K562 (cell line): ENCODE measurements around the gene IMPG2. TPM values are rescaled to one million over a fixed set of nuclear protein-coding genes. Genes with fewer than 3 reads are reported as not detected.
A peak's percentile ranks its signal among the peaks of the same experiment; 100 is the strongest.

Experiments used
- ATAC-seq: fragments of 200-7000 bp; cut with Tn5 transposase; 3 replicates; pipeline ENCODE4 v1.9.1; 2020; ENCODE audit warnings: moderate library complexity
- BruUV-seq: library from RNA; stranded (reverse); fragments of 400-500 nt; replicated peaks from 2 replicates; lab custom pipeline; 2021; lab: Mats Ljungman, UMichigan
- CTCF ChIA-PET: fragments of 300-600 bp; formaldehyde crosslinking; extraction: SDS; loops from one replicate; lab custom pipeline; 2021; ENCODE audit warnings: low intra/inter-chr PET ratio; lab: Yijun Ruan, JAX
- POLR2A ChIA-PET: fragments of 300-600, 350-650 bp; sonication (Branson Sonifier 250); formaldehyde crosslinking; extraction: SDS; loops from one replicate; lab custom pipeline; 2021; ENCODE audit warnings: antibody characterized with exemption, inconsistent platforms; lab: Yijun Ruan, JAX
- DNase-seq, 4 experiments: peaks; one replicate each; pipeline versions ENCODE4 v3.0.0 to v3.0.0-alpha.2; 2011 to 2018; ENCODE audit warnings: low spot score in 3 of 4, mixed read lengths in 3 of 4; ENCODE audit errors: extremely low read depth in 1 of 4
- FAIRE-seq: peaks from 2 replicates; lab custom pipeline; 2011; peaks lifted over from hg19 to GRCh38; lab: Jason Lieb, UNC
- H2AFZ ChIP-seq: 2 replicates; pipeline ENCODE4 v1.6.0; 2011; ENCODE audit warnings: low read depth, low read length, control low read depth, inconsistent platforms
- H3K27ac ChIP-seq: fragments of 200-600 bp; 3 replicates; pipeline ENCODE4 v1.8.0; 2011; ENCODE audit warnings: low read depth, mild to moderate bottlenecking, control low read depth, inconsistent platforms, low read length, moderate library complexity, mixed read lengths; ENCODE audit errors: extremely low read depth
- H3K27me3 ChIP-seq, 2 experiments: fragments of 300-600 bp in 1 of 2; 2 replicates in 1 of 2; 3 replicates in 1 of 2; pipeline versions ENCODE4 v1.6.0 to v1.8.0; 2011; ENCODE audit warnings: inconsistent platforms in 2 of 2, low read length in 2 of 2, mild to moderate bottlenecking in 1 of 2, mixed read lengths in 1 of 2, moderate library complexity in 1 of 2; ENCODE audit not compliant: control insufficient read depth in 2 of 2, insufficient read depth in 2 of 2
- H3K36me3 ChIP-seq: fragments of 300-600 bp; 3 replicates; pipeline ENCODE4 v1.8.0; 2011; ENCODE audit warnings: mild to moderate bottlenecking, low read length, inconsistent platforms; ENCODE audit not compliant: control insufficient read depth, insufficient read depth
- H3K4me1 ChIP-seq, 2 experiments: fragments of 200-600 bp in 1 of 2; replicated peaks in 1 of 2; 2 replicates in 1 of 2; 3 replicates in 1 of 2; pipeline versions ENCODE4 v1.5.1 to v1.8.0; 2011; ENCODE audit warnings: inconsistent platforms in 2 of 2, low read length in 2 of 2, mild to moderate bottlenecking in 1 of 2, mixed read lengths in 1 of 2, moderate library complexity in 1 of 2; ENCODE audit not compliant: control insufficient read depth in 2 of 2, insufficient read depth in 2 of 2
- H3K4me2 ChIP-seq: 2 replicates; pipeline ENCODE4 v1.6.1; 2011; ENCODE audit warnings: low read length, control low read depth, inconsistent platforms, mixed read lengths; ENCODE audit not compliant: insufficient read depth
- H3K4me3 ChIP-seq: fragments of 200-600 bp; sonication (generic), shearing (Covaris generic); 2 replicates; pipeline ENCODE4 v1.5.1; 2016; ENCODE audit warnings: control low read depth, inconsistent platforms
- H3K79me2 ChIP-seq: fragments of 200-600 bp; 3 replicates; pipeline ENCODE4 v1.8.0; 2011; ENCODE audit warnings: low read length, inconsistent platforms; ENCODE audit not compliant: control insufficient read depth, insufficient read depth
- H3K9ac ChIP-seq, 2 experiments: 2 replicates each; pipeline versions ENCODE4 v1.6.0 to v1.6.1; 2011; ENCODE audit warnings: low read depth in 2 of 2, low read length in 2 of 2, control low read depth in 1 of 2, inconsistent platforms in 1 of 2, mild to moderate bottlenecking in 1 of 2, mixed read lengths in 1 of 2; ENCODE audit not compliant: insufficient read depth in 1 of 2
- H3K9me1 ChIP-seq: one replicate; pipeline ENCODE4 v1.6.0; 2011; ENCODE audit warnings: inconsistent platforms, mild to moderate bottlenecking, low read length, moderate library complexity; ENCODE audit not compliant: control insufficient read depth, insufficient read depth
- H3K9me3 ChIP-seq: replicated peaks from 2 replicates; pipeline ENCODE4 v1.5.1; 2011; ENCODE audit warnings: low read depth, low read length, inconsistent platforms; ENCODE audit not compliant: control insufficient read depth, insufficient read depth
- H4K20me1 ChIP-seq: replicated peaks from 2 replicates; pipeline ENCODE4 v1.6.1; 2011; ENCODE audit warnings: low read length, inconsistent platforms, mixed read lengths; ENCODE audit not compliant: control insufficient read depth, insufficient read depth
- BRD4 ChIP-seq: fragments of 200-600 bp; sonication (generic); IDR thresholded peaks from 2 replicates; pipeline ENCODE4 v1.6.1; 2017; ENCODE audit warnings: inconsistent platforms
- CBFA2T3 ChIP-seq: fragments of 450-650 bp; IDR thresholded peaks from 2 replicates; pipeline ENCODE4 v1.6.1; 2017
- CBX2 ChIP-seq: fragments of 200-600 bp; sonication (generic); IDR thresholded peaks from one replicate; pipeline ENCODE4 v1.6.1; 2012; ENCODE audit warnings: mild to moderate bottlenecking, low read length, inconsistent platforms; ENCODE audit not compliant: insufficient read depth, poor library complexity, severe bottlenecking
- EGR1 ChIP-seq: fragments of 450-650 bp; conservative IDR thresholded peaks from 2 replicates; pipeline ENCODE4 v1.6.1; 2017; ENCODE audit warnings: mild to moderate bottlenecking
- NFE2L1 ChIP-seq: fragments of 450-650 bp; IDR thresholded peaks from 2 replicates; pipeline ENCODE4 v1.6.1; 2016; ENCODE audit warnings: missing genetic modification characterization, low read depth, mild to moderate bottlenecking, missing compliant biosample characterization, moderate library complexity, borderline replicate concordance
- SRF ChIP-seq, 2 experiments: fragments of 250-450, 450-650 bp in 1 of 2; sonication (Bioruptor Pico) in 1 of 2; sonication (generic) in 1 of 2; formaldehyde crosslinking; IDR thresholded peaks; 2 replicates each; pipeline versions ENCODE4 v1.5.0 to v1.5.1; 2020 to 2022; ENCODE audit warnings: mild to moderate bottlenecking in 1 of 2, missing genetic modification reagents in 1 of 2
- ZNF165 ChIP-seq: fragments of 250-450 bp; sonication (Bioruptor Pico); IDR thresholded peaks from 2 replicates; pipeline ENCODE4 v1.4.0; 2020; ENCODE audit warnings: borderline replicate concordance
- ZNF551 ChIP-seq: fragments of 250-450 bp; sonication (Bioruptor Pico); IDR thresholded peaks from 2 replicates; pipeline ENCODE4 v1.5.0; 2021; ENCODE audit warnings: mild to moderate bottlenecking, moderate library complexity
- ZNF668 ChIP-seq: fragments of 250-450 bp; sonication (Bioruptor Pico); IDR thresholded peaks from 2 replicates; pipeline ENCODE4 v1.8.0; 2022; ENCODE audit warnings: mild to moderate bottlenecking, inconsistent platforms
- ZNF77 ChIP-seq: fragments of 250-450 bp; sonication (Bioruptor Pico); IDR thresholded peaks from 2 replicates; pipeline ENCODE4 v1.5.0; 2020
- WGBS: fragments of 100-300 bp; shearing (Covaris generic); methylation state at CpG from one replicate; pipeline ENCODE4 v1.1.6; 2016; ENCODE audit warnings: low coverage, mixed read lengths; ENCODE audit not compliant: insufficient coverage; ENCODE audit errors: missing lambda C conversion rate; 5-methylcytosine and 5-hydroxymethylcytosine counted together
- in situ Hi-C: fragments of 300-500 bp; cut with MboI; formaldehyde crosslinking; loops from 4 replicates; pipeline ENCODE4 v1.15.0; 2018; ENCODE audit warnings: inconsistent platforms, mixed read lengths
- intact Hi-C: fragments of 100-400 bp; cut with micrococcal nuclease; formaldehyde crosslinking; loops from 2 replicates; pipeline ENCODE4 v1.14.2; 2022
- polyA plus RNA-seq, 8 experiments: library from polyadenylated mRNA; depleted of rRNA in 4 of 8; stranded (reverse) in 5 of 8; unstranded in 3 of 8; fragments of >200 nt; fragmentation: Nextera tagmentation in 2 of 8; fragmentation: Illumina TruSeq in 1 of 8; extraction: Ambion mirVana in 2 of 8; extraction: Trizol in 1 of 8; gene quantifications; 2 replicates each; pipeline versions ENCODE4 v1.2.1 to v1.2.3, GENCODE V29; 2011 to 2014; ENCODE audit warnings: inconsistent platforms in 1 of 8, missing spikeins in 1 of 8
- total RNA-seq, 7 experiments: library from RNA; depleted of rRNA in 6 of 7; stranded (reverse); fragments of >200 nt in 6 of 7; fragmentation: Illumina TruSeq in 2 of 7; extraction: Trizol in 2 of 7; gene quantifications; 2 replicates each; pipeline versions ENCODE4 v1.2.1 to v1.2.3, GENCODE V29; 2011 to 2021; ENCODE audit warnings: low replicate concordance in 1 of 7

Gene IMPG2
- total and polyA plus RNA-seq, 9 of the 15 experiments (the other 6 are each of a cell fraction or from before 2014, with no cell fraction given), result 0.04 to 0.36 (median 0.09) TPM

- H3K9me1 ChIP-seq, result no peaks in the 10 kb centered on the region
- H3K27me3 ChIP-seq, result no peaks in the 10 kb centered on the region
- intact Hi-C loops, result no loop called here
- in situ Hi-C loops, result loop anchor here (10.0 kb wide), 1 partner anchor 114 kb away; no protein-coding TSS in a partner anchor
- DNase-seq (no peak), FAIRE-seq (no peak), ATAC-seq (no peak)
- BruUV-seq, result no TSS peak
- H4K20me1 ChIP-seq, result no peaks in the 10 kb centered on the region
- H2AFZ ChIP-seq, result no peak overlapping the region
- ChIA-PET POLR2A (interaction anchor here (0.6 kb wide), 1 partner anchor 895 kb away, joined by 3 read pairs; no protein-coding TSS in a partner anchor), CTCF (no interaction called here)
- H3K9me3 ChIP-seq, result no peaks in the 10 kb centered on the region
- H3K4me2 ChIP-seq, result no peak overlapping the region
- no peaks in the 10 kb centered on the region for H3K4me1 ChIP-seq
- WGBS, result 46% methylated on average over 2 of the region's 2 CpGs
- no peak overlapping the region for H3K9ac ChIP-seq
- no peak overlapping the region for H3K4me3 ChIP-seq
- TF ChIP-seq EGR1 (no peak), NFE2L1 (tag) (no peak), CBFA2T3 (0 out of 2 replicates have a peak, but pooled peaks have one; percentile 20)
- no peaks in the 10 kb centered on the region for H3K36me3 ChIP-seq
- H3K27ac ChIP-seq, result no peak overlapping the region
- H3K79me2 ChIP-seq, result no peaks in the 10 kb centered on the region
Observed at GRCh38 chr3:101189176-101189575, 131.2 kb downstream of the IMPG2 start.

GRCh38 chr3:101185341-101185740 is 135.0 kb downstream of the IMPG2 start:
- no peak overlapping the region for H3K4me3 ChIP-seq
- ATAC-seq (no peak), FAIRE-seq (no peak), DNase-seq (no peak)
- no peaks in the 10 kb centered on the region for H3K9me1 ChIP-seq
- CTCF ChIA-PET, result no interaction called here
- in situ Hi-C loops, result loop anchor here (10.0 kb wide), 1 partner anchor 111 kb away; no protein-coding TSS in a partner anchor
- 30% methylated on average over 4 of the region's 4 CpGs for WGBS
- H3K9me3 ChIP-seq, result no peaks in the 10 kb centered on the region
- H3K4me2 ChIP-seq, result no peak overlapping the region
- POLR2A ChIA-PET, result no interaction called here
- H3K79me2 ChIP-seq, result no peaks in the 10 kb centered on the region
- H3K9ac ChIP-seq, result no peak overlapping the region
- intact Hi-C loops, result no loop called here
- peaks cover 0 to 3% of the 10 kb centered on the region in 2 experiments; a peak in 2 of 5 replicates for H3K4me1 ChIP-seq
- BruUV-seq, result no TSS peak
- H3K36me3 ChIP-seq, result no peaks in the 10 kb centered on the region
- TF ChIP-seq ZNF551 (CRISPR knock-in tag) (no peak), BRD4 (no peak), ZNF77 (CRISPR knock-in tag) (no peak), ZNF668 (CRISPR knock-in tag) (no peak), ZNF165 (no peak), SRF (CRISPR knock-in tag; IDR thresholded peaks at IDR 0.05) (no peak), CBX2 (no peak)
- H2AFZ ChIP-seq, result no peak overlapping the region
- H3K27me3 ChIP-seq, result no peaks in the 10 kb centered on the region
- no peaks in the 10 kb centered on the region for H4K20me1 ChIP-seq
- H3K27ac ChIP-seq, result no peak overlapping the region
